BLaER1 treated with 17β-estradiol and CSF1 and Interleukin-3, amounts not matched to agents 10 nM and 100 nM (cell line): Measurements from ENCODE around the gene NLGN3.

Experiments used
- H3K27ac ChIP-seq, 11 experiments: shearing (Covaris generic); formaldehyde crosslinking; 2 replicates each; pipeline ENCODE4 v1.8.1; 2022
- H3K27me3 ChIP-seq, 11 experiments: shearing (Covaris generic); formaldehyde crosslinking; 2 replicates each; pipeline ENCODE4 v1.8.1; 2022
- H3K36me3 ChIP-seq, 11 experiments: shearing (Covaris generic); formaldehyde crosslinking; 2 replicates each; pipeline ENCODE4 v1.8.1; 2022
- H3K4me1 ChIP-seq, 10 experiments: shearing (Covaris generic); formaldehyde crosslinking; 2 replicates each; pipeline ENCODE4 v1.8.1; 2022
- H3K4me2 ChIP-seq, 11 experiments: shearing (Covaris generic); formaldehyde crosslinking; 2 replicates each; pipeline ENCODE4 v1.8.1; 2022
- H3K4me3 ChIP-seq, 10 experiments: shearing (Covaris generic); formaldehyde crosslinking; 2 replicates each; pipeline ENCODE4 v1.8.1; 2022
- H3K9ac ChIP-seq, 11 experiments: shearing (Covaris generic); formaldehyde crosslinking; 2 replicates each; pipeline ENCODE4 v1.8.1; 2022
- H3K9me3 ChIP-seq, 11 experiments: shearing (Covaris generic); formaldehyde crosslinking; replicated peaks in 1 of 11; 2 replicates each; pipeline ENCODE4 v1.8.1; 2022
- H4K20me1 ChIP-seq, 11 experiments: shearing (Covaris generic); formaldehyde crosslinking; 2 replicates each; pipeline ENCODE4 v1.8.1; 2022
- Cebpa-rat ChIP-seq, 11 experiments: shearing (Covaris generic); IDR thresholded peaks; 2 replicates each; pipeline ENCODE4 v1.8.1; 2022

Gene NLGN3

DNA sequence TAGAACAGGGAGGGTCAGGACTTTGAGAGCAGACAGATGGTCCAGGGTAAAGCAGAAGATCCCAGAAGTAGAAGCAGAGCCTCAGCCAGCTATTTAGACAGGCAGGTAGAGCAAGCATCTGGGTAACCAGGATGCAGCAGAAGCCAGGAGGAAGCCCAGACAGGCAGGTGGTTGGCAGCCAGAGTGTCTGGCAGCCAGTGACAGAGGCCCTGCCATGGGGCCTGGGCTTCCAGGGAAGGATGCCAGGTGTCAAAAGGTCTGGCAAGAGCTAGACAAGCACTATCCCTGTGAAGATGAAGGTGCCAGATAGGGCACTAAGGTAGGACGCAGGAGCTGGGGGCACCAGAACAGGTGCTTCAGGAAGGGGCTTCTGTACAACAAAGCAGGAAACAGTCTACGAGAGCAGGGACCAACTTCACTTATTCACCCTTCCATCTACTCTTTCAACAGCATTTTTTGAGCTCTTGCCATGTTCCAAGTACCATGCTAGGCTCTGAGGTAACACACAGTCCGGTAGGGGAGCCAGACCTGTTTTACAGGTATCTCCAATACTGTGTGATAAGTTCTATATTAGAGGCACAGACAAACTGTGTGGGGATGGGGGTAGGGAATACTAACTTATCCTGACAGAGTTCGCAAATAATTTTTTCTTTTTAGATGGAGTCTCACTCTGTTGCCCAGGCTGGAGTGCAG lies 40.3 kb downstream of the NLGN3 start:
- Histone ChIP-seq H3K4me1 (peaks cover 9 to 27% (median 21%) of the 10 kb centered on the region in 10 experiments; a peak in 19 of 20 replicates), H3K9me3 (no peaks in the 10 kb centered on the region), H3K4me2 (no peak overlapping the region), H3K36me3 (peaks cover 0 to 3% (median 0%) of the 10 kb centered on the region in 11 experiments; a peak in 1 of 22 replicates), H3K9ac (no peak overlapping the region), H4K20me1 (peaks cover 0 to 4% (median 0%) of the 10 kb centered on the region in 11 experiments; a peak in 3 of 22 replicates), H3K27ac (no peak overlapping the region), H3K4me3 (no peak overlapping the region), H3K27me3 (peaks cover 31 to 87% (median 63%) of the 10 kb centered on the region in 11 experiments)
- TF ChIP-seq Cebpa-rat (IDR thresholded peaks at IDR 0.05), result no peak

DNA sequence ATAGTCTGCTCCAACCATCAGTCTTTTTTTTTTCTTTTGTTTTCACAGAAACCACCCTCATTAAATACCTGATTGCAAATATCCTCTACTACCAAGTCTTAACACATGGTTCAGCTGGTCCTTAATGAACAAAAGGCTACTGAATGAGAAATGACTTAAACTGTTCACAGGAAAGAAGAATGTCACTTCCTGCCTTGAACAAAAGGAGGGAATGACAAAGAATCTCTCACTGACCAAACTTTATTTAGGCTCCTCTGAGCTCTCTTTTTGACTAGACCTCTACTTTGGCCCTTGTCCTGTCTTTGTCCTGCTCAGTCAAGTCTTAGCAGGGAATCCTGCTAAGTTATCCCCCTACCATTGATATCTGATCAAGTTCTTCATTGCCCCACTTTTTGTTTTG lies 46.6 kb downstream of the NLGN3 start:
- no peaks in the 10 kb centered on the region for H3K36me3 ChIP-seq
- peaks cover 0 to 19% (median 5%) of the 10 kb centered on the region in 10 experiments; a peak in 12 of 20 replicates for H3K4me1 ChIP-seq
- no peak overlapping the region for H3K9ac ChIP-seq
- H3K4me2 ChIP-seq, result peak overlapping the region in 2 of 11 experiments; percentile 11 to 31; a peak in 3 of 22 replicates
- no peaks in the 10 kb centered on the region for H3K9me3 ChIP-seq
- TF ChIP-seq Cebpa-rat (IDR thresholded peaks at IDR 0.05), result no peak
- H3K4me3 ChIP-seq, result no peak overlapping the region
- H4K20me1 ChIP-seq, result no peaks in the 10 kb centered on the region
- peaks cover 22 to 75% (median 43%) of the 10 kb centered on the region in 11 experiments; a peak in 21 of 22 replicates for H3K27me3 ChIP-seq
- no peak overlapping the region for H3K27ac ChIP-seq

DNA sequence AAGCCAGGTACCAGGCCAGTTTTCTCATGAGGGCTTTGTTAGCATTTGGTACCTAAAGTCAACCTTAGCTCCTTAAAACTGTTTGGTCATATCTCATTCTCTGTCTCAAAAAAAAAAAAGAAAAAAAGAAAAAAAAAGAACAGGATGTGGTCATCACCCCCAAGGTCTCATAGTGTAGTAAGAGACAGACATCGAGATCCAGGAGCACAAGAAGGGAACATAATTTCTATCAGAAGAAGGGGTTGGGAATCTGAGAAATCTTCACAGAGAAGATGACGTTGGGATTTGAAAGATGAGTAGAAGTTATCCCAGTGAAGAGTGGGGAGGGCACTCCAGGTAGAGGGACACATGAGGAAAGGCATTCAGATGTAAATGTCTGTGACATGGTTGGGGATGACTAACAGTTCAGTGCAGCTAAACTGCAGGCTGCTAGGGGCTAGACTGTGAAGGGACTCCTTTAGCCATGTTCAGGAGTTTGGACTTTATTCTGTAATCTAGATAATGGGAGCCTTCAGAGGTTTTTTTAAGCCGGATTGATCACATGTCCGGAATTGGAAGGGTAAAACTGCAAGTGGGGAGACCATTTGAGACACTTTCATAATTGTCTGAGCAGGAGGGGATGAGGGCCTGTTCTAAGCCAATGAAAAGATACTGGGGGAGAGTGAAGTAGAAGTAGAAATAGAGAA lies 51.5 kb downstream of the NLGN3 start:
- Histone ChIP-seq H3K9me3 (no peaks in the 10 kb centered on the region), H3K9ac (peak overlapping the region in 3 of 11 experiments; percentile 6 to 21 (median 16); a peak in 4 of 22 replicates), H3K36me3 (no peaks in the 10 kb centered on the region), H3K27me3 (peaks cover 15 to 55% (median 39%) of the 10 kb centered on the region in 11 experiments; a peak in 20 of 22 replicates), H4K20me1 (no peaks in the 10 kb centered on the region), H3K4me2 (peak overlapping the region in 10 of 11 experiments; percentile 8 to 89 (median 60); a peak in 17 of 22 replicates), H3K27ac (peak overlapping the region in 2 of 11 experiments; percentile 7 to 44; a peak in 5 of 22 replicates), H3K4me1 (peaks cover 10 to 37% (median 18%) of the 10 kb centered on the region in 10 experiments; a peak in 16 of 20 replicates), H3K4me3 (peak overlapping the region in 5 of 10 experiments; percentile 31 to 54 (median 53); a peak in 6 of 20 replicates)
- TF ChIP-seq Cebpa-rat (IDR thresholded peaks at IDR 0.05), result no peak

DNA sequence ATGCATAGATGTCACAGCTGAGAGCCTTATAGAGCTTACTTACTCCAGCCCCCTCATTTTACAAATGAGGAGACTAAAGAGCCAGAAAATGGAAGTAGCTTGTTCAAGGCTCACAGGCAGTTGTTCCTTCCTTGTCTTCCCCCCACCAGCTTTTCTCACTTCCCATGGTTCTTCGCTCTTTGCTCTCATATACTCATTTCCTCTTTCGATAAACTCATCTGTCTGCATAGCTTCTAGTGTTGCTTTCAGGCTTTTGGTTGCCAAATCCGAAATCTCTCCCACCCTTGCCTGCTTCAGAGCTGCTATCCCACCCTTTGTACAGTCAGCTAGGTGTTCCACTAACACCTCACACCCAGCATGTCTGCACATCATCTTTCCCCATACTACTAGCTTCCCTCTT lies 53.4 kb downstream of the NLGN3 start:
- Histone ChIP-seq H3K9ac (peak overlapping the region; percentile 31 to 75 (median 64); a peak in 17 of 22 replicates), H4K20me1 (no peaks in the 10 kb centered on the region), H3K27me3 (peaks cover 14 to 53% (median 30%) of the 10 kb centered on the region in 11 experiments; a peak in 21 of 22 replicates), H3K9me3 (no peaks in the 10 kb centered on the region), H3K27ac (peak overlapping the region; percentile 2 to 79 (median 66); a peak in 20 of 22 replicates), H3K4me3 (peak overlapping the region in 9 of 10 experiments; percentile 37 to 67 (median 53); a peak in 19 of 20 replicates), H3K36me3 (no peaks in the 10 kb centered on the region), H3K4me2 (peak overlapping the region; percentile 39 to 89 (median 77)), H3K4me1 (peaks cover 10 to 29% (median 18%) of the 10 kb centered on the region in 10 experiments; a peak in 16 of 20 replicates)
- TF ChIP-seq Cebpa-rat (IDR thresholded peaks at IDR 0.05), result no peak

DNA sequence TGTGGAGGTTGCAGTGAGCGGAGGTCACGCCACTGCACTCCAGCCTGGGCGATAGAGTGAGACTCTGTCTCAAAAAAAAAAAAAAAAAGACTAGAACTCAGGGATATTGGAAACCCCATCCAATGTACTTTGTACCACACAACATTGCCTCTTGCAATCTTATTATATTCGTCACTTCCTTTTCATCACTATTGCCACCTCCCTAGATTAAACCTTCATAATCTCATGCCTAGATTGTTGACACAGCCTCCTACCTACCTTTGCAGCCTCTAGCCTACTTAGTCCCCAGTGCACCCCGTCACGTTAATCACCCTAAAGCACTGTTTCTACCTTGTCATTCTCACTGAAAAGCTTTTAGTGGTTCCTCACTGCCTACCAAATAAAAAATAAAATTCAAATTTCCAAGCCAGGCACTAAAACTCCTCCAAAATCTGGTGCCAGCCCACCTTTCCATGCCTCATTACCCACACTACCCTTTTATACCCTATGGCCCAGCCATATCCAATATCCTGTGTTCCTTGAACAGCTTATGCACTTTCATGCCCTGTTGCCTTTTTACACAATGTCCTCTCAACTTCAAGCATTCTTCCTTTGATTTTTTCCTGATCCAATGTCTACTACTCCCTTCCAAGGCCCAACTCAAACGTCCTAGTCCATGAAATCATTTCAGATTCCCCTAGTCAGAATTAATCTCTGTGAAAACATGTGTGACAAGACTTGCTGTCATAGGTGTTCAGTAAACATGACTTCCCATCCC lies 54.8 kb downstream of the NLGN3 start:
- Histone ChIP-seq H3K27ac (no peak overlapping the region), H3K4me3 (no peak overlapping the region), H4K20me1 (no peaks in the 10 kb centered on the region), H3K36me3 (no peaks in the 10 kb centered on the region), H3K9me3 (no peaks in the 10 kb centered on the region), H3K27me3 (peaks cover 10 to 48% (median 25%) of the 10 kb centered on the region in 11 experiments; a peak in 19 of 22 replicates), H3K9ac (no peak overlapping the region), H3K4me1 (peaks cover 10 to 29% (median 18%) of the 10 kb centered on the region in 10 experiments; a peak in 16 of 20 replicates), H3K4me2 (no peak overlapping the region)
- no peak for TF ChIP-seq Cebpa-rat (IDR thresholded peaks at IDR 0.05)

DNA sequence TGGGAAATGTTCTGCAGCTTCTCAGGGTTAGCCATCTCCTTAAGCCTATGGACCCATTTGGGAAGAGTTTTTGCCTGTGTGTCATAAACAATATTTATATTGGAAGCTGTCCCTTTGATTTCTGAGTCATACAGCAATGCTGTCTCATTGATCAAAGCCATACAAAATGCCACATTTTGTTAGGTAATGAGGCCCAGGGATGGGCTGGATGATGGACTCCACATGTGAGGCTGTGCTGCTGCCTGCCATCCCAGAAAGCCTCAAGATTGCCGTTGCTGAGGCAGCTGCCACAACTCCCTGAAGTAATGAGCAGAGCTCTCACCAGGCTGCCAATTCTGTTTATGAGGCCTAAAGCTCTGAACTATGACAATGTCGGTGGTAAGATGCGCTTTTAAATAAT lies 66.2 kb downstream of the NLGN3 start:
- Histone ChIP-seq H3K9me3 (no peaks in the 10 kb centered on the region), H3K4me2 (no peak overlapping the region), H3K9ac (no peak overlapping the region), H3K27ac (no peak overlapping the region), H3K36me3 (no peaks in the 10 kb centered on the region), H3K4me1 (no peaks in the 10 kb centered on the region), H4K20me1 (no peaks in the 10 kb centered on the region), H3K4me3 (no peak overlapping the region), H3K27me3 (peaks cover 29 to 75% (median 56%) of the 10 kb centered on the region in 11 experiments)
- no peak for TF ChIP-seq Cebpa-rat (IDR thresholded peaks at IDR 0.05)

DNA sequence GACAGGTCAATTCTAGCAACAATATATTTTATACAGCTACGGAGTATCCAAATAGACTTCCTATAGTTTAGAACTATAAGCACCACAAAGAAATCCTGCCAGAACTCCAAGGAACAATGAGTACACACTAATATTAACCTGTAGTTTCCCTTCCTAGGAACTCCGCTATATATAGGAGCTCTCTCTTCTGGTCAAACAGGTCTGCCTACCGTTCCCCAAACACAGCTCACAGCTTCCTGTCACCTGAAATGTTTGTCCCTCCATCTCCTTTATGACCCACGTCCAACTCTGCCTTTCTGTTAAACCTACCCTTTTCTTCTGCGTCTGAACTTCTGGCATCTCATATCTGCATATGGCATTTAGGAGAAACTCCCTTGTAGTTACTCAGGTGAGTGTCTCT lies 67.9 kb downstream of the NLGN3 start:
- H3K4me1 ChIP-seq, result no peaks in the 10 kb centered on the region
- no peak overlapping the region for H3K4me3 ChIP-seq
- H3K36me3 ChIP-seq, result no peaks in the 10 kb centered on the region
- peaks cover 44 to 86% (median 73%) of the 10 kb centered on the region in 11 experiments for H3K27me3 ChIP-seq
- no peak overlapping the region for H3K4me2 ChIP-seq
- H3K27ac ChIP-seq, result no peak overlapping the region
- H3K9ac ChIP-seq, result no peak overlapping the region
- no peaks in the 10 kb centered on the region; a peak in 1 of 22 replicates for H4K20me1 ChIP-seq
- TF ChIP-seq Cebpa-rat (IDR thresholded peaks at IDR 0.05), result no peak
- H3K9me3 ChIP-seq, result no peaks in the 10 kb centered on the region

DNA sequence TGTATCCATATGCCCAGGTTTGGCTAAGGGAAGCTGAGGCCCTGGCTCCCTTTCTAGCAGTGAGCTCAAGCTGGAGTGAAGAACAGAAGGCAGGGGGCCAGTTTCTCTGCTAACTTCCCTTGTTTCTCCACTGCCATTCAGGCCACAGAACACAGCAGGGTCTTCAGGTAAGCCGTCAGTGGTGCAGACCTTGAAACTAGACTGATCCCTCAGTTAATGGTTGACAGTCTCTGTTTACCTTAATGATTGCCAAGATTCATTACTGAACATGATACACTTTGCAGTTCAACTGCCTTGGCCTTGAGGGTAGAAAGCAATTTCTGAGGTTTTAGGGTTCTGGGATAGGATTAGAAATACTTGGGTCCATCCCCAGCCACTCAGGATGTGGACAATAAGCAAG lies 69.5 kb downstream of the NLGN3 start:
- Histone ChIP-seq H3K27ac (no peak overlapping the region), H3K4me2 (no peak overlapping the region), H3K4me1 (no peaks in the 10 kb centered on the region), H3K27me3 (peaks cover 45 to 77% (median 65%) of the 10 kb centered on the region in 11 experiments), H4K20me1 (no peaks in the 10 kb centered on the region; a peak in 1 of 22 replicates), H3K4me3 (no peak overlapping the region), H3K9ac (no peak overlapping the region), H3K9me3 (no peaks in the 10 kb centered on the region), H3K36me3 (no peaks in the 10 kb centered on the region)
- TF ChIP-seq Cebpa-rat (IDR thresholded peaks at IDR 0.05), result no peak
